B cell (primary cell): ENCODE measurements around the gene PRRG1.

ENCODE experiments used
- EZH2 ChIP-seq: IDR thresholded peaks from 2 replicates; pipeline ENCODE4 v1.6.1; 2012; ENCODE audit warnings: borderline replicate concordance, low read depth, mild to moderate bottlenecking, moderate library complexity, low read length; ENCODE audit not compliant: insufficient read depth, poor library complexity, severe bottlenecking
- TF ChIP-seq, protein P1 (sequence below): fragments of 200-600 bp; IDR thresholded peaks from one replicate; pipeline ENCODE4 v1.8.0; 2022; ENCODE audit warnings: antibody characterized with exemption, mild to moderate bottlenecking

DNA sequence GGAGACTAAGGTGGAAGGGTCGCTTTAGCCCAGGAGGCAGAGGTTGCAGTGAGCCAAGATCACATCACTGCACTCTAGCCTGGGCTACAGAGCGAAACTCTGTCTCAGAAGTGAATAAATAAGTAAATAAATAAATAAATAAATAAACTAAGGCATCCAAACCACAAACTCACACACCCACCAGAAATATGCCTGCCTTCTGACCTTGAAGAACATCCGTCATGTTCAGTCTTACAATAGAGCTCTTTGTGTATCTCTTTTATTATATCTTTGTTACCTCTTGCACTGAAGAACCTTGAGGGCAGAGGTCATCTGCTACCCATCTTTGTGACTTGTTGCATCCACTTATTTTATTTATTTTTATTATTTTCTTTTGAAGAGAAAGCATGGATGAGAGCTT, 71.6 kb downstream of the PRRG1 start:
- TF ChIP-seq, protein P1, sequence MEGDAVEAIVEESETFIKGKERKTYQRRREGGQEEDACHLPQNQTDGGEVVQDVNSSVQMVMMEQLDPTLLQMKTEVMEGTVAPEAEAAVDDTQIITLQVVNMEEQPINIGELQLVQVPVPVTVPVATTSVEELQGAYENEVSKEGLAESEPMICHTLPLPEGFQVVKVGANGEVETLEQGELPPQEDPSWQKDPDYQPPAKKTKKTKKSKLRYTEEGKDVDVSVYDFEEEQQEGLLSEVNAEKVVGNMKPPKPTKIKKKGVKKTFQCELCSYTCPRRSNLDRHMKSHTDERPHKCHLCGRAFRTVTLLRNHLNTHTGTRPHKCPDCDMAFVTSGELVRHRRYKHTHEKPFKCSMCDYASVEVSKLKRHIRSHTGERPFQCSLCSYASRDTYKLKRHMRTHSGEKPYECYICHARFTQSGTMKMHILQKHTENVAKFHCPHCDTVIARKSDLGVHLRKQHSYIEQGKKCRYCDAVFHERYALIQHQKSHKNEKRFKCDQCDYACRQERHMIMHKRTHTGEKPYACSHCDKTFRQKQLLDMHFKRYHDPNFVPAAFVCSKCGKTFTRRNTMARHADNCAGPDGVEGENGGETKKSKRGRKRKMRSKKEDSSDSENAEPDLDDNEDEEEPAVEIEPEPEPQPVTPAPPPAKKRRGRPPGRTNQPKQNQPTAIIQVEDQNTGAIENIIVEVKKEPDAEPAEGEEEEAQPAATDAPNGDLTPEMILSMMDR: no peak
- TF ChIP-seq EZH2: no peak
